NCI-H524 (cell line): ENCODE results near the gene USH2A.

Source experiments
- DNase-seq, 2 experiments: peaks; one replicate each; lab custom pipeline; 2025; lab: John Stamatoyannopoulos, UW

USH2A gene

DNA sequence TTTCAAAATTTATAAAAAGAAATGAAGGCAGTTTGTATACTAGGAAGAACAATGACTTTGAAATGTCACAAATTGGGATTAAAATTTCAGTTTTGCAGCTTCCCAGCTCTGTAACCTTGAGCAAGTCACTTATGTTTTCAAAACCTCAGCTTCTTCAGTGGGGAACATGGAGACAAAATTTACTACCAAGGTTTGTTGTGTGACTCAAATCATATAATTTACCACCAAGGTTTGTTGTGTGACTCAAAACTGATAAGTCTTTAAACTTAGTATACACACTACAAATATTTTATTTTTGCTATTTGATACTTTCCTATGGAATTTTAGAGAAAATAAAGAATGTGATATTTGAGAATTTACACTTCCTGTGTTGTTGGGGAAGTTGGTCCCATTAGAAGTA is 636.3 kb downstream of the USH2A start:
- DNase-seq = no peak

DNA sequence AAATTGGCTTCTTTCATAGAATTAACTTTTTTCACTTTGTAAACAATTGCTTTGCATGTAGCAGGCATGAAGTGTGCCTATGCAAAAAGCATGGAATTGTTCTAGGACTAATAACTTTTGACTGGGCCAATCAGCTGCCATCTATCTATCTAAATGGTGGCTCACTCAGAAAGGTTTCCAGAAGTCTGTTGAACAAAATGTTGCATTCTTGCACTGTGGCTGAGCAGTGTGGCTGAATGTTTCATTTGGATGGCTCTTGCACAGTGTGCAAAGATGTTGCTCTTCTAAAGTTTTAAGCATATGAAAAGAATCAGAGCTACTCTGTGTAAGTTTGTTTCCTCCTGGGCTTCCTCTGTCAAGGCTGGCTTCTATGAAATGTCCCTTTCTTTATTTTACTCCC is 642.6 kb downstream of the USH2A start:
- DNase-seq = no peak

DNA sequence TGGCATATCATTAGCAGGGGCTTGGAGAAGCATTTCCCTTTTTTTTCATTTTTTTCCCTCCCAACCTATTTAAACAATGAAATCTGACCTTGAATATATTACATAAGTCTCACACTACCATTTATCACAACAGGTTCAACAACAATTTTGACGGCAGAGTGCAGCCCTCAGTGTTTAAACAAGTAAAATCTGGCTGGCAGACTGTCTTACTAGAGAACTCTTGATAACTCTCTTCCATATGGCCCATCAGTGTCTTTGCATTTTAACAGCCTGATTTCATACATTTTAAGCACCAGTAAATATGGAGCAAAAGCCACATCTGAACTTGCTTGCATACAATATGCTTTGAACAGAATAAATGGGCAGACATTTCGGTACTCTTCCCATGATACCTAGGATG is 643.1 kb downstream of the USH2A start:
- peak; percentile 46 to 89 for DNase-seq

DNA sequence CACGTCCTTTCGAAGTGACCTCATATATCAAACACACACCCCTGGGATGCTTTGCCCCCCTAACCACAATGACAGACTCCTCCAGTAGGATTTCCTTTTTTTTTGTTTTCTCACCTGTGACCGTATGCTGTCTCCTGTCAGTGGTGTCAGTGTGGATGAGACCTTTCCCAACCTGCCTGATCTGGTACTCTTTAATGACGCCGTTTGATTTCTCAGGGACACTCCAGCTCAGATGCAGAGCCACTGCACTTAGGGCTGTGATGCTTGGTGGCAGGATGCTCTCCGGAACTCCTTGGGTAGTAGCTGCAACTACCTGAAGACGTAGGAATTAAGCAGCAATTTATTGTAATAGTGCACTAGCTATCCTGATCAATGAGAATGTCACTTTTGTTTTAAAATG is 643.5 kb downstream of the USH2A start:
- peak; percentile 63 to 79 for DNase-seq

DNA sequence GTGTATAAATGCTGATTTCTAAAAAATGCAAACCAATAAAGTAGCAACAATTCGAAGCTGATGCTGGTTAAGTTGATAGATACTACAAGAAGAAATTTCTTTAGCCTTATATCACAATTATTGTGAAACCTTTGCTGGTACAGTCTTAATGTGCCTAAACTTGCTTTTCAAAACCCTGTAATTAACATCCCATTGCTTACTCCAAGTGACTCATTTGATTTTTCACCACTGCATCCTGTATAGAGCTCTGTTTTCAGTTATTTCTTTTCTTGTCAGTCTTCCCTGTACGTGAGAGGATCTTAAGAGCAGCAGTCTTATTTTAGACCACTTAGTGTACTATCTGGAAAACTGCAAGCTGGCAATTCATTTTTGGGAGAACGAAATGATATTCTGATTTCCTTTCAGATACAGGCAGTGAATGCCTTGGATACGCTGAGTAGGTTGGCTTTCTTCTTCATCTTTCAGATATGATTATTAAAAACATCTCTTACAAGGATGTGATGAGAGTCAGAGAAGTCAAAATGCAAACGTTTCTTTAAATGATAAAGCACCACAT is 645.8 kb downstream of the USH2A start:
- DNase-seq = no peak

DNA sequence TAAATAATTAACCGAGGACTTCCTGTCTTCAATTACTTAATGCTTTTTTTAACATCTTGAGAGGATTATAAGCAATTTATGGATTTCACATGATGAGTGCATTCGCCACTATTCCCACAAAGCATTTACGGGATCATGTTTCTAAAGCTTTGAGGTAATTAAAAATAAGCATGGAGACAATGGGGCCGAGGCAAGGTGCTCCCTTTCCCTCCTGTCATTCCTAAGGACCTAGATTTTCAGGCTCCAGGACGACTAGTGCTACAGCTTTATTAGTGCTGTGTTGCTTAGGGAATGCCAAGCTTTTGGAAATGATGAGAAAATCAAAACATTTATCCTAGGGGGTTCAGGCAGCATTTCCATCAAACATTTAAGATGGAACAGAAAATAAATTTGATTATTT is 646.9 kb downstream of the USH2A start:
- DNase-seq = peak; percentile 90 to 95

DNA sequence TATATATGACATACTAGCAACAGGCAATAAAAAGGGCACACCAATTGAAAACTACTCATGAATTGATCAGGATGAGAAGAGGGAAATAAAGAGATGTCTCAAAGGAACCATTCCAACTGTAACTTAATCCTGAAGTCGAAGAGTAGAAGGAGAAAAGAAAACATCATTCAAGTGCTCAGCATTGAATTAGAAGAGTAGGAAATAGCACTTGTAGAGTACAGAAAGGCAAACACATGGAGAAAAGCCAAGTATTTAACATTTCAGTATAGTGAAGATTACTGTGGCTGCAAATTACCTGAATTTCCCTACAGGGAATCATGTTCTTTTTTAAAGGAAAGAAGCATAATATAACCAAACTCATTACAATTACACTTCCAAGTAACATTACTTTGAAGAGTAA is 651.1 kb downstream of the USH2A start:
- DNase-seq = no peak

DNA sequence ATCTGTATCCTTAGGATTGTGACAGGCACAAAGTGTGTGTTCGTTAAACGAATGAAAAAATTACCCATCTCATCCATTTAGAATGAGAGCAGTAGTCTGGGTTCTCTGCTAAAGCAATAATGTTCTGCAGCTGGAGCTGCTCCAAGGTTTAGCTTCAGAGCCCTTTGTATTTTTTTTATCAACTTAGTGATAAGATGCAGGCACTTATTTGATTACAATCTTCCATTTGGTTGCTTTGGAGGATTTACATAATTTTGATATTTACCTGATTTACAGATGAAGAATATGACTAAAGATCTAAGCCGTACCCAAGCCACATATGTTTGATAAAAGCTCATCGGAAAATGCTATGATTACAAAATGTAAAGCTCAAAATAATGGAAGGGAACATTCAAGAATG is 654.9 kb downstream of the USH2A start:
- DNase-seq = no peak

DNA sequence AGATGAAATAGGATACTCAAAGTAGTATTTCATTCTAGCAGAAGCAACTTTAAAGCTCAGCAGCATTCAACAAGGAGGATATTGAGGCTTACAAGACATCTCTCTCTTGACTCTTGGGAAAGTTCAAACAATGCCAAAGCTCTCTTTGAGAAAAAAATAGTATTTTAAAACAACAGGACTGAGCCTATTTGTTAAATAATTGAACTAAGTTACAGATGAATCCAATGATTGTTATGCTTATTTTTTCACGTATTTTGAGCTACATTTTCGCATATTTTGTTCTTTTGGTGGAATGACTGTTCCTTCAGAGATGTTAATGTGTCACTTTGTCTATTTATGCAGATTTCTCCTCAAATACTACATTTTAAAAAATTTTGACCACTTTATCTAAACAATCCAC is 655.5 kb downstream of the USH2A start:
- no peak for DNase-seq

DNA sequence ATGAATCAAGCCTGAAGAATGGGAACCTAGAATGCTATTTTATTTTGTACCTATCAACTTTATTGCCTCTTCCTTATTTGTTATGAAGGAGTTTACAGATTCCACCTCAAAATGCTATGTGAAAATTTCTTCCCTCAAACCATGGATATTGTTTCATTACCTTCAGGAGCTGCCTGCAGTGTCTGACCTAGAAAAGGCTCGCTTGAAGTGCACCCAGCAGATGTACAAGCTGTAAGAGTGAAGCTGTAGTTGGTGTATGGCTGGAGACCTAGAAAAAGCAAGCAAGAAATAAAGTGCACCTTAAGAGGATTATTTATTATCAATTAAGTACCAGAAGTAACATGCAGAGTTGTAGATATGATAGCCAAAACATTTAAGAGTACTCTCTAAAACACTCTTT is 656.7 kb downstream of the USH2A start:
- peak in 1 of 2 experiments; percentile 12 for DNase-seq

DNA sequence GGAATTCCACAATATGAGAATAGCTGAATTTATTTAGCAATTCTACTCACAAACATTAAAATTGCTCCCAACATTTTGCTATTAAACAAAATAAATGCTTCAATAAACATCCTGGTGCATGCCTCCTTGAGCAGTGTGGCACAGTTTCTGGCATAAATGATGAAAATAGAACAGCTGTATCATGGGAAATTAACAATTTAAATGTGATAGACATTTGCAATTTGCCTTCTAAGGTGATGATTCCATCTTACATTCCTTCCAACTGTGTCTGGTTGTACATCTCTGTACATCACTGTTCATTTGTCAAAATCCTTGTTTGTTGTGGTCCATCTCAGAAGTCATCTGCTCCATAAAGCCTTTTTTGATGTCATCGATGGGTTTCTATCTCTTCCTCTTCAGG is 657.4 kb downstream of the USH2A start:
- no peak for DNase-seq

DNA sequence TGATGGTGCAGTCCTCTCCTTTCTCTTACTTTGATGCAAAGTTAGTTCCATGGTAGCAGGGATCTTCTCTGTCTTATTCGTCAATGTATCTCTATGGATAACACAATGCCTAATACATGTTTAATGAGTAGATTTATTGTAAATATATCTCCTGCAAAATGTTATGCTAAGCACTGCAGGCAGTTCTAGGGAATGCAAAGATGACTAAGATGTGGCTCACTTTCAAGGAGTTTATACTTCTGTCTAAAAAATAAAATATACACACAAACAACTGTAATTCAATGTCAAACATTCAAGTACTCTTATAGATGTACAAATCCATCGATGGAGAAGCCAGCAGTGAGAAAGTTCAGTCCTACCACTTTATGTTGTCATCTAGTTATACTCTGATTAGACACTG is 661.8 kb downstream of the USH2A start:
- no peak for DNase-seq

DNA sequence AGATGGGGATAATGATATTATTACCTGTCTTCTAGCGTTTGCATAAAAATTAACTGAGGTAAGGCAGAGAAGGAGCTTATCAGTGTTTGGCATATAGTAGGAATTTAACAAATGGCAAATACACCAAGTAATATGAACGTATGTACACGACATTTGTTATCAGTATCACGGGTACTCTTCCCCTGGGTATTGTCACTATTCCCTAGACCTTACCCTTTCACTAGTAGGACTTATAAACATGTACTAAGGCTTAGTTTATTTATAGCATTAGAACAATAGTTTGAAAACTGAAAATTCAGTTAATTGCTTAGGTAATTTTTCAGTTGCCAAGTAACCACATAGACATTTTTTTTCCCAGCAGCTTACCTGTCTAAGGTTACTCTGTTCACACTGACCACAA is 669.1 kb downstream of the USH2A start:
- DNase-seq = no peak

DNA sequence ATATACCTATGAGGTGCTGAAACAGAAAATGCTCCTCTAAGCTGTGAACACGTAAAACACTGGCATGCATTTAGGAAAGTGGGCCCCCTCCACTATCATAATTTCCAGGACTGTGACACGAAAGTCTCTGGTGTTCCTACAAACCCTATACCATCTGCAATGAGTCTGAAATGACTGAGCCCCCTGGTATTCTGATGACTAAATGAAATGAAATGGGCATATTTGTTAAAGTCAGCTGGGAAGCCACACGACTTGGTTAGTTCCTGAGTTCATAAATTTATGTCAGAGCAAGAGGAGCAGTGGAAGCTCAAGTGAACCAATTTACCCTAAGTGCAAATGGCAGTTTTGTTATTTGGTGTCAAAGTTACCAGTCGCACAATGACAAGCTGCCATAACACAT is 673.8 kb downstream of the USH2A start:
- DNase-seq = no peak

DNA sequence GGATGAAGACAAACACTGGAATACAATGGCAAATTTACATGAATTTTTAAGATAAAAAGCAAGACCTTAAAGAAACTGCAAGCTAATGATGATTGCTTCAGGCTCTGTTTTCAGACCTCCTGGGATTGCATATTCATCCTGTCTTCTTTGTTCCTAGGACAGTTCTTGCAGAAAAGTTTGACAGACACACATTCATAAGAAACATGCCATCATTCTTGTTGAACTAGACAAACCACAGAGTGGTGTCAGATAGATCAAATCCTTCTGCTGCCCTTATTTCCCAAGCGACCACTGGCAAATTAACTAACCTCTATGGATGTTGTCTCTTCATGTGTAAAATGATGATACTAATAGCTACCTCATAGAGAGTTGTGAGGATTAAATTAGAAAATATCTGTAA is 674.8 kb downstream of the USH2A start:
- no peak for DNase-seq

DNA sequence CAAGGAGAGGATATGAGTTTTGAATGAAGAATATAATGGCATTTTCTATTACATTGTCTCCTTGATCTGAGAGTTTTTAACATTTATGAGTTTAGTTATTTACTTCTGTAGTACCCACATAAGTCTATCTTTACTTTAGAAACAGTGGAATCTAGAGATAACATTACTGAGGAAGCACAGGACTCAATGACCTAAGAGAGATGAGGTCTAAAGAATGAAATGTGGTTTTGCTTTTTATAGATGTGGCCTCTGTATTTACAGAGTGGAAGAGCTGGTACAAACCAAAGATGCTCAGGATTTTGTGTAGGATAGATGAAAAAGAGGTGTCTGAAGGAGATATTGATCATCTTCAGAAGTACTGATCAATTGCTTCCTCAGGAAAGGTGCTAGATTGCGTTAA is 678.8 kb downstream of the USH2A start:
- no peak for DNase-seq

DNA sequence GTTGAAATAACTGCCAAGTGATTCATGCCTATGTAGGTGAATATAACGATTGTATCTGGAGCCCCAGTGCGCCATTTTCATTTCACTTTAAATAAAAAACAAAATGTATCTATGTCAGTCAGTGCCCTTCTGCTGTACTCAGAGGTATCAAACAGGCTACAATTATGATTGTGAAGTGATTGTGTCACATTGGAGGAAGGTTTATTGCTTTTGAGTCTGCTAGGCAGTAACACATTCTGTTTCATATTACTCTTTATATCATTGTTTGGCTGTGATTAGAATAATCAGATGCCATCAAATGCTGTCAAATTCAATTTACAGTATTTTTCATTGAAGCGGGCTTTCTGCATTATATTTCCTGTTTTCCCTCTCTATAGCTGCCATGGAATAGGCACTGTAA is 684.2 kb downstream of the USH2A start:
- no peak for DNase-seq

DNA sequence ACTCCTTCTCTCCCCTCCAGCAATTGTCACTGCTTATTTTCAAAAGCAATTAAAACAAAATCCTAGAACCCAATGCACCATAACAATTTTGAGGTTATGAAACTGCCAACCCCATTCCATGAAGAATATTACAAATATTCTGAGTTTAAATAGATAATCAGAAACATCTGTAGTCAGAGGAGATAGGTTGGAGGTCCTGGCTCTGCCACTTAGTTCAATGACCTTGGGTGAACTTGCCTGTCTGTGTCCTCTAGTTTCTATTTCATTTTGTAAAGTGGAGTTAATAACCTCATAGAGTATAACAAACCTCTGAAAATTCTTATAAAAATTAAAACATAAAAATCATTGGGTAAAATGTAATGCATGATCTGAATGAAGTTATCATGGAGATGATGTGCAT is 691.5 kb downstream of the USH2A start:
- DNase-seq = no peak

DNA sequence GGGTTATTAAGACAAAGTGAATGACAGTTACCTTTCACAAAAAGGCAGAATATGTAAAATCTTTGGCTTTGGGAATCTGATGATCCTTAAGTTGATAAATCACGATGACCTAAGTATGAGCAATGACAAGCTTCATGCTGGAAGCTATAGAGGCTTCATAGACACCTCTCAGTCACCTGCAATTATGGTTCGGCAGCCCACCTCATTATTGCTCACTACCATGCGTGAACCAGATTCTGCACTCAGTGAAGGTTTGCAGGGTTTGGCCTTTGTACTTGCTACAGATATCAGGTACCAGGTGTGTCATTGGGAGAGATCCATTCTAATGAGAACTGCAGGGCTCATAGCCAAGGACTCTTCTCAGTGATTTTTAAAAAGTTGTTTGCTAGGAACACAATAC is 692.6 kb downstream of the USH2A start:
- DNase-seq = no peak

DNA sequence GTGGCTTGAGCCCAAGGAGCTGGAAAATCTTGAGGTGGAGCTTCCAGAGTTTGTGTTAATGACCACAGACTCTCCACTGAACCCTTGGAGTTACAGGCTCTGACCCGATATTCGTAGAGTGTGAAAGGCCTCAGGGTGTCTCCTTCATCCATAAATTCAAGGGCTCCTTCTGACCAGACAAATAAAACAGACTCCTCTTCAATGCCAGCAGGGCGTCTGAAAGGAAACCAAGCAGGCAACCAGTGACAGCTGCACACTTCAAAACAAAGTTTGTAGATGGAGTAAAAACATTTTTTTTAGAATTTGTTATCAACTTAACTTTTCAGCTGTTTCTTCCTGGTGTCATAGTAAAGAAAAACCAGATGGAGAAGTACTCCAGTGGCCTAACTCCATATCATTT is 695.1 kb downstream of the USH2A start:
- no peak for DNase-seq

DNA sequence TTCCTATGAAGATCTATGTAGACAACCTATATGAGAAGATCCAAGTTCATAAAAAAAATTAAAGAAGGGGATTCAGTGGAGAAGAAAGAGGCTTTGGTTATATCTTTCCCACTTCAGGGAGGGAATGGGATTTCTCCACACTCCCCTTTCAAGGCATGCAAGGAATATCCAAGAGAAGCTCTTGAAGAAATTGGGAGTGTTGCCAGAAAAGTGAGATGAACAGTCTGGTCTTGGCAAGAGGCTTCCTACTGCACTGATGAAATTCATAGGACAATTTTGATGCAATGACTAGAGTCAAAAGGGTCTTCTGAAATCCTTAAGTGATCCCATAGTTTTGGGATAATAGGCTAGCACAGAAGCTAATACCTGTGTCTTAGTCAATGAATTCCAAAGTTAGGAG is 703.1 kb downstream of the USH2A start:
- DNase-seq = no peak

DNA sequence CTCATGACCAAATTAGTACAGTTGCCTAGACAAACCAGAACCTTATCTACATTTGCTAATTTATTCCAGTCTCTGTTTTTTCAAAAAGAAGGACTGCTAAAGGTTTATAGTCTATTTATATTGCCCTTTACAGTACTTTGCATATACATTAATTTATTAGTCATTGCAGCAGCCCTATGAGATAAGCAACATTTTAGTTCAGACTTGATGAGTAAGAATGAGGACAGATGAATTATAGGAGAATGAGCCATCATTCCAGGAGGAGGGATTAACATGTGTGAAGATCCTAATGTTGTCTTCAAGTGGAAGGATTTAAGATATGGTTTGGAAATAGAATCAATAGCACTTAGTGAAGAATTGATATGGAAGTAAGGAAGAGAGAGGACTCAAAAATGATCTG is 703.7 kb downstream of the USH2A start:
- DNase-seq = no peak

DNA sequence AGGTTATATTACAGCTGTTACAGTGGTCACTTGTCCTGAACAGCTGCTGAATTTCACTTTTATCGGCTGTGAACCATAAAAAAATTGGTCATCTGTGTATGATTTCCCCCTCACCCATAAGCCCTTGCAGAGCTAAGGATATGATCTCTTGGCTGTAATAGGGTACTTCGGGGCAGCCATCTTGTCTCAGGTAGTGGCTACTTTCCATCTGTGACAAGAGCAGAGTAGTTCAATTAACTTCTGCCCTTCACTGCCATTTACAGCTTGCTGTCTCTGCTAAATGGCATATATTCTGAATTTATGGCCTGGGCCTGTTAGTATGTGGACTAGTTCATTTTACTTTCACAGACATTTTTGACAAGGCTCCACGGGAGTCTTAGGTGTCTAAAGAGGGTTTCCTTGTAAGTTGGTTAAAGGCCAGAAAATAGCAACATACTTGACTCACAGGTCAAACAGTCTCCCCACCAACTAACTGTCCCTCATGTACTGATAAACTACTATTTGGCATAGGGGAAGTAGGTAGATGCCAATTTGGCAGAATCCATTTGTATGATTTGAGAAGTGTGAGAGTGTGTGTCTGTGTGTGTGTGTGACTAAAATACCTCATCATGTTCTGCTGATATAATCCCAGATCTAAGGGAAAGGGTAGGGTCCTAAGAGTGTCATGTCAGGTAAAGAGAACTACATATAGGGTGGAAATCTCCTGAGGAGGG is 704.5 kb downstream of the USH2A start:
- no peak for DNase-seq

DNA sequence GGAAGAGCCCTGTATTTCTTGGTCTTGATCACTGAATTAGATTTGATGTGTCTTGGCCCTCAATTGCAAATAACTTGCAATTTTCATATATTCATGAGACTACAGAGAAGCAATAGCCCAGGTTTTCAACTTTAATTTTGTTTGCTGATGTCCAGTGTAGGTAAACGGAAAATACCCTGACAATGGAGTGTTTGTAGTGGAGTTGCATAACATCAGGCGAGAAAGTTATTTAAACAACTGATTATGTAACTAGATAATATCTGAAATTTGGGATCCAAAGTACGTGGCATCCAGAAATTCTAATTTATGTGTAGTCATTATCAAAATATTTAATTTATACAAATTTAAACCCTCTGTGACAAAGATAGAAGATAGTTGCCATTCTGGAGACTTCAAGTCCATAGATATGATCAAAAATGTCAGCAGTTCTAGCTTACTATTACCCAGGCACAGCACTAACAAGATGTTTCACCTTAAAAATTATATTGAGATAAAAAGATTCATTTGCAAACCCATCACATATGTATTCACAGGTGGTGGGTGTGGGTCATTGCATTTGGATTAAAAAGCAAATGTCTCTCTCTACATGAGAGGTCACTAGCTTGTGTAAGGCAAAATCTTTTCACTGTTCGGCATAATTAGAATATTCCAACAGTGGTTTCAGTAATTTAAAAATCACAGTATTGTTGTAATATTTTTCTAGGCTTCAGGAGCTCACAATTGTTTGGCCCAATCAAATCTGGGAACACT is 705.4 kb downstream of the USH2A start:
- DNase-seq = no peak
